SH-SY5Y (cell line): ENCODE results near the gene EFCAB6.

Source experiments
- GATA2 ChIP-seq: IDR thresholded peaks from 2 replicates; pipeline ENCODE4 v1.6.1; 2011; ENCODE audit warnings: mild to moderate bottlenecking, low read depth, low read length
- GATA3 ChIP-seq: IDR thresholded peaks from 2 replicates; pipeline ENCODE4 v1.6.1; 2011; ENCODE audit warnings: low read depth, mild to moderate bottlenecking, low read length, moderate library complexity

DNA sequence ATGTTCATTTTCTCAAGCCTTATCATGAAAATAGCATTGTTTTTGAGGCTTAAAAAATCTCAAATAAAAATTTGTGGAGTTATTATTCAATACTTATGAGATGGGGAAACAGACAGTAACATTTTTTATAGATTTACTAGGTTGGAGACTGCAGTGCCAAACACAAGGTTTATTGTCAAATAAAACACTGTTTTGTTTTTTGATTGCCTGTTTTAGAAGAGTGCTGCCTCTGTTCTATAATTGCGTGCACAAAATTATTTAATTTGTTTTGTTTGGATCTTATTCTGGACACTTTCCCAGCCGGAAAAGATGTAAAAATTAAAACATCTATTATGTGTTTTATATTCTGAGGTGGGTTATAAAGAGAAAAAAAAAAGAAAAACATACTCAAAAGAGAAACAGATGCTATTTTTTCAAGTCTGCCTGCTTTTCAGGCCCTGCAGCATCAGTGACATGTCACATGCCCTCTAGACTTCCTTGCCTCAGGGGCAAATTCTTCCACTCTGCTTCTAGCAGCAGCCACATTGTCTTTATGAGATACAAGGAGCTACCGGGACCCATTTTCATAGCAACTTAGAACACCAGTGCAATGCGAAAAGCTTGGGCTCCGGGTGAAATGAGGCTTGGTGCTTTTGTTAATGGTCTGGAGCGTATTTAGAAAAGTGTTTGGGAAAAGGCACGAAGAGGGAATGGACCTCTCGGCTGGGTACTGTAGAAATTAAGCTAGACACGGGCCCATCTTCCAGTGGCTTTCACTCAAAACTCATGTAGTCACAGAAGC, 77.5 kb downstream of the EFCAB6 start:
- TF ChIP-seq GATA3 (no peak), GATA2 (no peak)
